ENCODE results near the gene IL4R. TPM values are rescaled to one million over a fixed set of nuclear protein-coding genes. Genes with fewer than 3 reads are reported as not detected.
"Not testable (repeated sequence)": the region's sequence is repeated elsewhere in the genome, so short reads cannot be mapped to it uniquely, and the experiment has no call there.

Gene IL4R
- total and polyA plus RNA-seq, 2 of the 8 experiments (the other 6 are each of a cell fraction or from before 2014, with no cell fraction given): 29.1 to 29.4 TPM

GRCh38 chr16:27288313-27288712 is 25.5 kb upstream of the IL4R start:
- H3K27ac ChIP-seq (ENCODE audit: low read depth, low read length); H3K36me3 ChIP-seq (ENCODE audit: control insufficient read depth in 2 of 4, insufficient read depth in 4 of 4, low read length in 3 of 4); H3K23ac ChIP-seq (ENCODE audit: insufficient read length); H3K79me2 ChIP-seq (ENCODE audit: control insufficient read depth in 1 of 2, insufficient read depth in 2 of 2, low read length in 2 of 2); FAIRE-seq; H3K14ac ChIP-seq (ENCODE audit: insufficient read length); H3K23me2 ChIP-seq (ENCODE audit: low read depth, low read length); H2BK15ac ChIP-seq (ENCODE audit: low read length); H4K20me1 ChIP-seq (replicated peaks in 1 of 2; ENCODE audit: control insufficient read depth in 1 of 2, insufficient read depth in 2 of 2, low read length in 2 of 2); DNase-seq (ENCODE audit: low read depth in 1 of 2, low spot score in 2 of 2); H3K56ac ChIP-seq (replicated peaks; ENCODE audit: insufficient read length, low read depth, low read length); H2BK120ac ChIP-seq (replicated peaks; ENCODE audit: low read depth, low read length); H2AK5ac ChIP-seq (ENCODE audit: low read depth, low read length); H2BK20ac ChIP-seq (ENCODE audit: low read length); H3K4me3 ChIP-seq (ENCODE audit: extremely low read depth in 1 of 4, insufficient read depth in 2 of 4, low read depth in 3 of 4, low read length in 4 of 4); H4K91ac ChIP-seq (replicated peaks; ENCODE audit: insufficient read length, low read length); H3K9me3 ChIP-seq (ENCODE audit: insufficient read depth in 2 of 2, low read depth in 1 of 2, low read length in 1 of 2); H4K8ac ChIP-seq (ENCODE audit: extremely low read depth, insufficient read depth, low read length); H2BK5ac ChIP-seq (ENCODE audit: low read depth, low read length); H3K4me2 ChIP-seq (ENCODE audit: insufficient read depth in 1 of 2, low read depth in 2 of 2, low read length in 2 of 2); H3K9ac ChIP-seq (replicated peaks in 1 of 4; ENCODE audit: extremely low read depth in 1 of 4, low read depth in 3 of 4, low read length in 3 of 4); POLR2A ChIA-PET (ENCODE audit: partially characterized antibody); H3K79me1 ChIP-seq (ENCODE audit: low read depth, low read length); H3K27me3 ChIP-seq (replicated peaks in 1 of 4; ENCODE audit: control insufficient read depth in 3 of 4, extremely low read depth in 1 of 4, insufficient read depth in 3 of 4, low read length in 3 of 4); H2BK12ac ChIP-seq (ENCODE audit: low read depth, low read length); H3K18ac ChIP-seq (ENCODE audit: extremely low read depth, low read length); H3K4ac ChIP-seq (replicated peaks; ENCODE audit: insufficient read length, low read depth, low read length); H2AFZ ChIP-seq (ENCODE audit: low read length); H3K4me1 ChIP-seq (replicated peaks in 1 of 4; ENCODE audit: control insufficient read depth in 3 of 4, insufficient read depth in 4 of 4, low read length in 3 of 4); H4K5ac ChIP-seq (ENCODE audit: insufficient read length, low read depth, low read length): not testable (repeated sequence)
- CTCF ChIA-PET (ENCODE audit: partially characterized antibody): interaction anchor here (1.3 kb wide), 1 partner anchor 10 kb away, joined by 4 read pairs; no protein-coding TSS in a partner anchor
- 76% methylated on average over 6 of the region's 6 CpGs; no CpG with 5 or more reads in 1 of the 2 experiments for WGBS, 2 experiments (ENCODE audit: extremely low coverage in 1 of 2, insufficient coverage in 1 of 2, insufficient read length in 1 of 2, insufficient replicate concordance in 2 of 2, low coverage in 1 of 2, low lambda C conversion rate in 2 of 2, missing lambda C conversion rate in 1 of 2)

Measured in H1 (cell line).